Stimulated activated CD8-positive, alpha-beta memory T cell treated with anti-CD3 and anti-CD28 coated beads, Interleukin-12 subunit alpha, Interleukin-12 subunit beta, amount 100 ng/mL, for 4 hours (primary cell): ENCODE data around the gene CHKB.
A peak's percentile ranks its signal among the peaks of the same experiment; 100 is the strongest.
"Not testable (repeated sequence)": the region's sequence is repeated elsewhere in the genome, so short reads cannot be mapped to it uniquely, and the experiment has no call there.

Experiments
- DNase-seq: peaks from one replicate; pipeline ENCODE4 v3.0.0-alpha.2; 2020; ENCODE audit warnings: low read depth

CHKB gene

GRCh38 chr22:50548040-50548920, 34.4 kb downstream of the CHKB start:
- peak; percentile 47 for DNase-seq

- no peak for DNase-seq
Measured at GRCh38 chr22:50547263-50547985, 35.2 kb downstream of the CHKB start.

- no peak for DNase-seq
Measured at GRCh38 chr22:50546326-50547262, 36.1 kb downstream of the CHKB start.

- no peak for DNase-seq
Measured at GRCh38 chr22:50545522-50546325, 36.9 kb downstream of the CHKB start, which contains the start of gene KLHDC7B. Gene KLHDC7B (plus strand): TSS chr22:50545899. CDS start chr22:50546244, 345 bp downstream.

- DNase-seq: no peak
Measured at GRCh38 chr22:50544746-50545253, 37.8 kb downstream of the CHKB start.

- DNase-seq: peak; percentile 75
Measured at GRCh38 chr22:50544078-50544745, 38.4 kb downstream of the CHKB start.

- no peak for DNase-seq
Measured at GRCh38 chr22:50542416-50542927, 40.2 kb downstream of the CHKB start.

GRCh38 chr22:50541667-50542026, 41.0 kb downstream of the CHKB start:
- not testable (repeated sequence) for DNase-seq

- DNase-seq: no peak
Measured at GRCh38 chr22:50540381-50540780, 42.3 kb downstream of the CHKB start.

- DNase-seq: no peak
Measured at GRCh38 chr22:50537765-50538164, 44.9 kb downstream of the CHKB start.

- DNase-seq: no peak
Measured at GRCh38 chr22:50536226-50536625, 46.4 kb downstream of the CHKB start.

GRCh38 chr22:50535113-50535512, 47.5 kb downstream of the CHKB start:
- no peak for DNase-seq

- not testable (repeated sequence) for DNase-seq
Measured at GRCh38 chr22:50533856-50534711, 48.6 kb downstream of the CHKB start.

- DNase-seq: no peak
Measured at GRCh38 chr22:50532824-50533796, 49.5 kb downstream of the CHKB start.

GRCh38 chr22:50531962-50532674, 50.5 kb downstream of the CHKB start:
- no peak for DNase-seq

- peak; percentile 59 for DNase-seq
Measured at GRCh38 chr22:50531546-50531961, 51.1 kb downstream of the CHKB start.

- peak; percentile 67 for DNase-seq
Measured at GRCh38 chr22:50530877-50531545, 51.6 kb downstream of the CHKB start.
